GM18517 (cell line): ENCODE measurements around the gene TEX19.

Experiments used
- ATAC-seq: cut with Tn5 transposase; IDR thresholded peaks from one replicate; pipeline ENCODE4 v1.9.1; 2021; ENCODE audit warnings: mild to moderate bottlenecking, moderate library complexity; ENCODE audit not compliant: unreplicated experiment

The TEX19 gene

GRCh38 chr17:82320956-82321927, 37.8 kb upstream of the TEX19 start:
- no peak for ATAC-seq

GRCh38 chr17:82321947-82322466, 37.0 kb upstream of the TEX19 start:
- ATAC-seq, result no peak

GRCh38 chr17:82322526-82323453, 36.3 kb upstream of the TEX19 start:
- ATAC-seq, result no peak

- ATAC-seq, result no peak
Measured at GRCh38 chr17:82323514-82324234, 35.4 kb upstream of the TEX19 start.

GRCh38 chr17:82324566-82325285, 34.3 kb upstream of the TEX19 start:
- ATAC-seq, result no peak

GRCh38 chr17:82325286-82326180, 33.5 kb upstream of the TEX19 start:
- ATAC-seq, result no peak

- ATAC-seq, result no peak
Measured at GRCh38 chr17:82327289-82327688, 31.8 kb upstream of the TEX19 start.

GRCh38 chr17:82327757-82328140, 31.3 kb upstream of the TEX19 start:
- no peak for ATAC-seq

GRCh38 chr17:82328141-82328993, 30.7 kb upstream of the TEX19 start:
- no peak for ATAC-seq

- ATAC-seq, result no peak
Measured at GRCh38 chr17:82328994-82329507, 30.0 kb upstream of the TEX19 start.

GRCh38 chr17:82329683-82330321, 29.2 kb upstream of the TEX19 start:
- no peak for ATAC-seq

GRCh38 chr17:82330322-82331239, 28.5 kb upstream of the TEX19 start:
- no peak for ATAC-seq

- ATAC-seq, result no peak
Measured at GRCh38 chr17:82331345-82331939, 27.6 kb upstream of the TEX19 start.

GRCh38 chr17:82332669-82333278, 26.3 kb upstream of the TEX19 start:
- ATAC-seq, result no peak
